OCI-LY7 (cell line): ENCODE measurements around the gene EIF2D. TPM values are rescaled to one million over a fixed set of nuclear protein-coding genes. Genes with fewer than 3 reads are reported as not detected.

ENCODE experiments used
- BruUV-seq: library from RNA; stranded (reverse); fragments of 400-500 nt; replicated peaks from 2 replicates; lab custom pipeline; 2021; lab: Mats Ljungman, UMichigan
- CTCF ChIA-PET: fragments of 300-600 bp; sonication (Branson Sonifier 250); formaldehyde crosslinking; loops from one replicate; lab custom pipeline; 2022; ENCODE audit warnings: antibody characterized with exemption; ENCODE audit not compliant: unreplicated experiment; lab: Charles Lee
- POLR2A ChIA-PET: fragments of 300-600 bp; sonication (Branson Sonifier 250); formaldehyde crosslinking; loops from one replicate; lab custom pipeline; 2022; ENCODE audit warnings: antibody characterized with exemption; lab: Charles Lee
- DNase-seq: peaks from one replicate; pipeline ENCODE4 v3.0.0-alpha.2; 2015; ENCODE audit warnings: low spot score
- H2AFZ ChIP-seq: fragments of 200-600 bp; sonication (generic), shearing (Covaris generic); 2 replicates; pipeline ENCODE4 v1.6.1; 2014; ENCODE audit warnings: mild to moderate bottlenecking, antibody characterized with exemption, low read length, moderate library complexity
- H3K27ac ChIP-seq: fragments of 200-600 bp; sonication (generic); 2 replicates; pipeline ENCODE4 v1.5.1; 2014; ENCODE audit warnings: mixed run types, low read depth, mild to moderate bottlenecking, moderate library complexity, low read length, inconsistent platforms; ENCODE audit not compliant: poor library complexity, severe bottlenecking
- H3K36me3 ChIP-seq: fragments of 200-600 bp; sonication (generic); 2 replicates; pipeline ENCODE4 v1.6.1; 2014; ENCODE audit warnings: mild to moderate bottlenecking, antibody characterized with exemption, low read length, moderate library complexity, mixed read lengths; ENCODE audit not compliant: insufficient read depth
- H3K4me1 ChIP-seq: fragments of 200-600 bp; sonication (generic); 2 replicates; pipeline ENCODE4 v1.5.1; 2014; ENCODE audit warnings: mild to moderate bottlenecking, low read length; ENCODE audit not compliant: insufficient read depth, poor library complexity, severe bottlenecking
- H3K4me2 ChIP-seq: fragments of 200-600 bp; sonication (generic); 2 replicates; pipeline ENCODE4 v1.6.1; 2014; ENCODE audit warnings: mild to moderate bottlenecking, low read length
- H3K4me3 ChIP-seq: fragments of 200-600 bp; sonication (generic); 2 replicates; pipeline ENCODE4 v1.5.1; 2014; ENCODE audit warnings: mild to moderate bottlenecking, low read depth, low read length; ENCODE audit not compliant: poor library complexity, severe bottlenecking
- H3K79me2 ChIP-seq: fragments of 200-600 bp; sonication (generic); 2 replicates; pipeline ENCODE4 v1.6.1; 2016; ENCODE audit warnings: low read depth, mild to moderate bottlenecking, low read length, moderate library complexity, mixed read lengths; ENCODE audit not compliant: insufficient read depth
- H3K9me2 ChIP-seq: fragments of 200-600 bp; sonication (generic); 2 replicates; pipeline ENCODE4 v1.6.1; 2016; ENCODE audit warnings: mild to moderate bottlenecking, low read length, mixed read lengths; ENCODE audit not compliant: insufficient read depth
- H3K9me3 ChIP-seq: fragments of 200-600 bp; sonication (generic); 2 replicates; pipeline ENCODE4 v1.6.1; 2014; ENCODE audit warnings: mild to moderate bottlenecking, mixed run types, low read length, mixed read lengths
- H4K20me1 ChIP-seq: fragments of 200-600 bp; sonication (generic); 2 replicates; pipeline ENCODE4 v1.6.1; 2014; ENCODE audit warnings: mild to moderate bottlenecking, antibody characterized with exemption, low read length, moderate library complexity, mixed read lengths; ENCODE audit not compliant: insufficient read depth
- CTCF ChIP-seq: fragments of 200-600 bp; sonication (generic); conservative IDR thresholded peaks from 2 replicates; pipeline ENCODE4 v1.5.1; 2014; ENCODE audit warnings: mild to moderate bottlenecking, antibody characterized with exemption, low read length, moderate library complexity, mixed read lengths
- EZH2phosphoT487 ChIP-seq: fragments of 200-600 bp; sonication (generic); IDR thresholded peaks from 2 replicates; pipeline ENCODE4 v1.6.1; 2018; ENCODE audit warnings: low read depth, borderline replicate concordance, mild to moderate bottlenecking, mixed run types, antibody characterized with exemption, low read length, moderate library complexity, mixed read lengths
- intact Hi-C: fragments of 100-400 bp; cut with micrococcal nuclease; formaldehyde crosslinking; loops from one replicate; pipeline ENCODE4 v1.10.0; 2022; ENCODE audit not compliant: unreplicated experiment
- total RNA-seq, 2 experiments: library from RNA; depleted of rRNA in 1 of 2; stranded (reverse); fragments of >200 nt in 1 of 2; shearing (Covaris generic) in 1 of 2; gene quantifications; 2 replicates each; pipeline ENCODE4 v1.2.3, GENCODE V29; 2014 to 2022

EIF2D gene
- total RNA-seq, 2 experiments from 2014 or later = 68.6 to 85.4 TPM

DNA sequence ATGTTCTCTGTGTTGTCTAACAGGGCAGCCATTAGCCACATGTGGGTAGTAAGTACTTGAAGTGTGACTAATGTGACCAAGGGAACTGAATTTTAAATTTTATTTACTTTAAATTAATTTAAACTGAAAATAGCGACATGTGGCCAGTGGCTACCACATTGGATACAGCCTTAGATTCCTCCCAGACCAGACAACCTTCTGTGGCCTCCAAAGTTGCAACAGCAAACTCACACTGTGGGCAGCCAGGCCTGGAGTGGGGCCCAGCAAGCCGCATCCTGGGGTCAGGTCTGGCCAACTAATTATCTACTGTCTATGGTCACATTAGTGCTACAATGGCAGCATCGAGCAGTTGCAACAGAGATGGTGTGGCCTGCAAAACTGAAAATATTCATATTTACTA, 11.7 kb downstream of the EIF2D start:
- CTCF ChIA-PET = interaction anchor here (1.3 kb wide), 1 partner anchor 12 kb away, joined by 4 read pairs; the partner anchor contains the start of gene EIF2D
- intact Hi-C loops = no loop called here
- DNase-seq = no peak
- H3K4me2 ChIP-seq = no peak overlapping the region
- no TSS peak for BruUV-seq
- peaks cover 84% of the 10 kb centered on the region for H3K36me3 ChIP-seq
- POLR2A ChIA-PET = interaction anchor here (1.1 kb wide), 1 partner anchor 38 kb away, joined by 3 read pairs; no protein-coding TSS in a partner anchor
- no peak overlapping the region for H2AFZ ChIP-seq
- H3K9me3 ChIP-seq = no peaks in the 10 kb centered on the region
- no peak overlapping the region for H3K27ac ChIP-seq
- H3K9me2 ChIP-seq = no peaks in the 10 kb centered on the region
- no peaks in the 10 kb centered on the region for H3K79me2 ChIP-seq
- no peaks in the 10 kb centered on the region for H4K20me1 ChIP-seq
- no peak for TF ChIP-seq EZH2phosphoT487
- no peak for TF ChIP-seq CTCF
- H3K4me3 ChIP-seq = no peak overlapping the region
- H3K4me1 ChIP-seq = no peaks in the 10 kb centered on the region

- Histone ChIP-seq H3K9me3 (no peaks in the 10 kb centered on the region), H4K20me1 (no peaks in the 10 kb centered on the region), H3K4me3 (no peak overlapping the region), H3K79me2 (no peaks in the 10 kb centered on the region), H3K4me1 (no peaks in the 10 kb centered on the region), H3K36me3 (peaks cover 92% of the 10 kb centered on the region), H3K9me2 (no peaks in the 10 kb centered on the region), H2AFZ (no peak overlapping the region), H3K27ac (no peak overlapping the region), H3K4me2 (no peak overlapping the region)
- TF ChIP-seq EZH2phosphoT487 = no peak
- TF ChIP-seq CTCF = no peak
- DNase-seq = no peak
- ChIA-PET CTCF (no interaction called here), POLR2A (no interaction called here)
- no TSS peak for BruUV-seq
- intact Hi-C loops = no loop called here
Measured at GRCh38 chr1:206596319-206596666, 16.0 kb downstream of the EIF2D start.

GRCh38 chr1:206595581-206596318, 16.5 kb downstream of the EIF2D start:
- Histone ChIP-seq H3K27ac (no peak overlapping the region), H3K9me3 (no peaks in the 10 kb centered on the region), H3K4me2 (no peak overlapping the region), H3K36me3 (peaks cover 94% of the 10 kb centered on the region), H2AFZ (no peak overlapping the region), H3K4me3 (no peak overlapping the region), H4K20me1 (no peaks in the 10 kb centered on the region), H3K4me1 (no peaks in the 10 kb centered on the region), H3K79me2 (no peaks in the 10 kb centered on the region), H3K9me2 (no peaks in the 10 kb centered on the region)
- no peak for DNase-seq
- intact Hi-C loops = no loop called here
- POLR2A ChIA-PET = no interaction called here
- TF ChIP-seq CTCF (no peak), EZH2phosphoT487 (no peak)
- no TSS peak for BruUV-seq
- CTCF ChIA-PET = no interaction called here
